ENCODE results near the gene RYR2. TPM values are rescaled to one million over a fixed set of nuclear protein-coding genes. Genes with fewer than 3 reads are reported as not detected.

The RYR2 gene
- total RNA-seq, 1 experiment from 2014 or later, result 2.8 TPM

DNA sequence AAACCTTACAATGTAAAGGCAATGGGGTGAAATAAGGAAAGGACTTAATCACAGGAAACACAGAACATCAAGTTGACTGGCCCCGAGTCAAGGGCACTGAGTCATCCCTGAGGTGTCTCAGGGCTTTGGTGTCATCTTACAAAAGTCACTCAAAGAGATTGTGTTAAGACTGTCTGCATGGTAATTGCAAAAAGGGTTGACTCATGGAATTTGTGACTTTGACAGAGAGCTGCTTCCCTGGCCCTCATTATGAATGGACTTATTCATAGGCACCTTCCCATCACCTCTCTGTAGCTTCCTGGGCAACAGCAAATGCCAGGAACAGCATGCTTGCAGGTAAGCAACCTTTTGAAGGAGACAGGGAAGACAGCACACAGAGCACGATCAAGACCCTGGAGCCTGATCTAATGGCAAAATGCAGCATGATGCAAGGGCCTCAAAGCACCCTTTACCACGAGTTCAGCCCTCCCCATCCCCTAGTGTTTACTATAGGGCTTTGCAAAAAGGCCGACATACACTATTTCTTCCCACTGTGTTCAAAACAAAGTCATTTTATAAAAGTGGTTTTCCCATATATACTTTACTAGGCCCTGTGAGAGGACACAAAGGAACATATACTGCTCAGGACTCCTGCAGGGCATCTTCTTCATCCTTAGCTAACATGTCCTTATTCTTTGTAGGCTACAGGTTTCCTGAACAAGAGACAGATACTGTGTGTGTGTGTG, 831.7 kb downstream of the RYR2 start:
- intact Hi-C loops (cut with micrococcal nuclease; ENCODE audit: unreplicated experiment), result no loop called here
- Histone ChIP-seq H3K36me3 (ENCODE audit: insufficient read depth, low read length, poor library complexity, severe bottlenecking) (no peaks in the 10 kb centered on the region), H3K27me3 (replicated peaks; ENCODE audit: insufficient read depth, low read depth, low read length, poor library complexity) (no peaks in the 10 kb centered on the region), H3K27ac (ENCODE audit: low read depth, low read length, poor library complexity, severe bottlenecking) (no peak overlapping the region), H3K4me3 (ENCODE audit: low read depth, low read length, poor library complexity, severe bottlenecking) (no peak overlapping the region), H3K4me1 (ENCODE audit: insufficient read depth, low read length, poor library complexity, severe bottlenecking) (no peaks in the 10 kb centered on the region), H3K9me3 (ENCODE audit: low read depth, low read length, poor library complexity, severe bottlenecking) (no peaks in the 10 kb centered on the region)
- ChIA-PET CTCF (interaction anchor here (1.1 kb wide), 1 partner anchor 27 kb away, joined by 3 read pairs; no protein-coding TSS in a partner anchor), POLR2A (ENCODE audit: low non-redundant PET) (no interaction called here)
- peak; percentile 77 for DNase-seq (ENCODE audit: low spot score)
- TF ChIP-seq, protein P1, sequence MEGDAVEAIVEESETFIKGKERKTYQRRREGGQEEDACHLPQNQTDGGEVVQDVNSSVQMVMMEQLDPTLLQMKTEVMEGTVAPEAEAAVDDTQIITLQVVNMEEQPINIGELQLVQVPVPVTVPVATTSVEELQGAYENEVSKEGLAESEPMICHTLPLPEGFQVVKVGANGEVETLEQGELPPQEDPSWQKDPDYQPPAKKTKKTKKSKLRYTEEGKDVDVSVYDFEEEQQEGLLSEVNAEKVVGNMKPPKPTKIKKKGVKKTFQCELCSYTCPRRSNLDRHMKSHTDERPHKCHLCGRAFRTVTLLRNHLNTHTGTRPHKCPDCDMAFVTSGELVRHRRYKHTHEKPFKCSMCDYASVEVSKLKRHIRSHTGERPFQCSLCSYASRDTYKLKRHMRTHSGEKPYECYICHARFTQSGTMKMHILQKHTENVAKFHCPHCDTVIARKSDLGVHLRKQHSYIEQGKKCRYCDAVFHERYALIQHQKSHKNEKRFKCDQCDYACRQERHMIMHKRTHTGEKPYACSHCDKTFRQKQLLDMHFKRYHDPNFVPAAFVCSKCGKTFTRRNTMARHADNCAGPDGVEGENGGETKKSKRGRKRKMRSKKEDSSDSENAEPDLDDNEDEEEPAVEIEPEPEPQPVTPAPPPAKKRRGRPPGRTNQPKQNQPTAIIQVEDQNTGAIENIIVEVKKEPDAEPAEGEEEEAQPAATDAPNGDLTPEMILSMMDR (conservative IDR thresholded peaks at IDR 0.05; ENCODE audit: low read depth, low read length), result no peak
- no peak for TF ChIP-seq EZH2 (IDR thresholded peaks at IDR 0.05; ENCODE audit: borderline replicate concordance, low read depth, low read length, poor library complexity, severe bottlenecking)
- BruUV-seq (replicated peaks), result no TSS peak

DNA sequence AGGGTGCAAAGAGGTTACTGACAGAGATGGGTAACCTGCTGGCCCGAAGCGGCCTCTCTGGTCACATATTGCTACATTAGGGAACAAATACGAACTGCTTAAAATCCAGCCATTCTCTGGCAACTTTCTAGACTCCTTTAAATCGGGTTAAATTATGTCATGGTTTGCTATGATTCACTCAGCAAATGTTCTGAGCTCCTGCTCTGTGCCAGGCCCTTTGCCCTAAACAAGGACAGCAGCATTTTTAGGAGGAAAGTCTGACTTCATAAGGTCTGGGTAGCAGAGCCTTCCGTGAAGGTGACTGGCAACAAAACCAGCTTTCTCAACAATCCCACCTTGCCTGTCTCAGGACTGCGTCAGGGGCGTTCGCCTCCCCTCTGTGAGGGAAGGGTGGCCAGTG, 833.3 kb downstream of the RYR2 start:
- no peak for DNase-seq (ENCODE audit: low spot score)
- no TSS peak for BruUV-seq (replicated peaks)
- no peaks in the 10 kb centered on the region for H3K9me3 ChIP-seq (ENCODE audit: low read depth, low read length, poor library complexity, severe bottlenecking)
- TF ChIP-seq, protein P1 (conservative IDR thresholded peaks at IDR 0.05; ENCODE audit: low read depth, low read length), result no peak
- TF ChIP-seq EZH2 (IDR thresholded peaks at IDR 0.05; ENCODE audit: borderline replicate concordance, low read depth, low read length, poor library complexity, severe bottlenecking), result no peak
- intact Hi-C loops (cut with micrococcal nuclease; ENCODE audit: unreplicated experiment), result no loop called here
- H3K4me3 ChIP-seq (ENCODE audit: low read depth, low read length, poor library complexity, severe bottlenecking), result no peak overlapping the region
- POLR2A ChIA-PET (ENCODE audit: low non-redundant PET), result no interaction called here
- CTCF ChIA-PET, result no interaction called here
- H3K36me3 ChIP-seq (ENCODE audit: insufficient read depth, low read length, poor library complexity, severe bottlenecking), result no peaks in the 10 kb centered on the region
- H3K27ac ChIP-seq (ENCODE audit: low read depth, low read length, poor library complexity, severe bottlenecking), result no peak overlapping the region
- H3K4me1 ChIP-seq (ENCODE audit: insufficient read depth, low read length, poor library complexity, severe bottlenecking), result no peaks in the 10 kb centered on the region
- no peaks in the 10 kb centered on the region for H3K27me3 ChIP-seq (replicated peaks; ENCODE audit: insufficient read depth, low read depth, low read length, poor library complexity)

DNA sequence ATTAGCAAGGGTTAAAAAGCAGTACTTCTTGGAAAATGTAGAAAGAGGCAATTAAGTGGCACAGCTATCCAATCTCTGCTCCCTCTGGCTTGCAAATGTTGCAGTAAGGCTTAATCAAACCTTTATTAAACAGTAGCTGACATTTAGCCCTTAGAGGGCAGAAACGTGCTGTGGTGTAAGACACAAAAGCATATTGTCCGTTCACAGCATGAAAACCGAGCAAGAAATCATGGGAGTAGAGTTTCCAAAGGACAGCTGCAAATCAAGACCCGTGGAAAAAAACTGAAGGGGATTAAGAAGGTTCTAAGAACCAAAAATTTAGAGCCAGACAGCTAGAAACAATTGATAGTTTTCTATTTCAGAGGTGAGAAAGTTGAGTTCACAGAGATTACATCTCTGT, 835.6 kb downstream of the RYR2 start:
- TF ChIP-seq EZH2 (IDR thresholded peaks at IDR 0.05; ENCODE audit: borderline replicate concordance, low read depth, low read length, poor library complexity, severe bottlenecking), result no peak
- TF ChIP-seq, protein P1 (conservative IDR thresholded peaks at IDR 0.05; ENCODE audit: low read depth, low read length), result no peak
- no peak for DNase-seq (ENCODE audit: low spot score)
- Histone ChIP-seq H3K27me3 (replicated peaks; ENCODE audit: insufficient read depth, low read depth, low read length, poor library complexity) (no peaks in the 10 kb centered on the region), H3K4me3 (ENCODE audit: low read depth, low read length, poor library complexity, severe bottlenecking) (no peak overlapping the region), H3K9me3 (ENCODE audit: low read depth, low read length, poor library complexity, severe bottlenecking) (no peaks in the 10 kb centered on the region), H3K27ac (ENCODE audit: low read depth, low read length, poor library complexity, severe bottlenecking) (no peak overlapping the region), H3K4me1 (ENCODE audit: insufficient read depth, low read length, poor library complexity, severe bottlenecking) (no peaks in the 10 kb centered on the region), H3K36me3 (ENCODE audit: insufficient read depth, low read length, poor library complexity, severe bottlenecking) (no peaks in the 10 kb centered on the region)
- no TSS peak for BruUV-seq (replicated peaks)
- ChIA-PET POLR2A (ENCODE audit: low non-redundant PET) (no interaction called here), CTCF (no interaction called here)
- intact Hi-C loops (cut with micrococcal nuclease; ENCODE audit: unreplicated experiment), result no loop called here

All from A673 (cell line).